ENCODE data around the gene GLYR1. TPM values are rescaled to one million over a fixed set of nuclear protein-coding genes. Genes with fewer than 3 reads are reported as not detected.

GLYR1 gene
- polyA plus RNA-seq, 1 donor (not counting 4 experiments of a cell fraction or from before 2014, with no cell fraction given), result 42.6 TPM

DNA sequence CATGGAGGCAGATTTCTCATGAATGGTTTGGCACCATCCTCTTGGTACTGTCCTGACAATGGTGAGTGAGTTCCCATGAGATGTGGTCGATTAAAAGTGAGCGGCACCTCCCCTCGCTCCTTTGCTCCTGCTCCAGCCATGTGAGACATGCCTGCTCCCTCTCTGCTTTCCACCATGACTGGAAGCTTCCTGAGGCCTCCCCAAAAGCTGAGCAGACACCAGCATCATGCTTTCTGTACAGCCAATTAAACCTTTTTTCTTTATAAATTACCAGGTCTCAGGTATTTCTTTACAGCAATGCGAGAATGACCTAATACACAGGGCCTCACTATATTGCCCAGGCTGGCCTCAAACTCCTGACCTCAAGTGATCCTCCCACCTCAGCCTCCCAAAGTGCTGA, 92.2 kb downstream of the GLYR1 start:
- no peak for DNase-seq (ENCODE audit: low read depth, low spot score)
- H3K9me3 ChIP-seq (ENCODE audit: control insufficient read depth, low read depth, low read length), result peaks cover 1% of the 10 kb centered on the region
- FAIRE-seq, result no peak
- H3K27ac ChIP-seq (ENCODE audit: control insufficient read depth, insufficient read depth, low read length), result no peak overlapping the region
- no peak overlapping the region for H3K9ac ChIP-seq (ENCODE audit: control insufficient read depth, extremely low read depth, insufficient read depth, low read length)
- dilution Hi-C loops (cut with MboI; ENCODE audit: extremely low pct_ligation_motif_present, low sequenced_read_pairs), result no loop called here
- no peaks in the 10 kb centered on the region for H3K4me1 ChIP-seq (ENCODE audit: control insufficient read depth, extremely low read depth, insufficient read depth, low read length)
- H3K36me3 ChIP-seq (ENCODE audit: control insufficient read depth in 2 of 2, extremely low read depth in 1 of 2, insufficient read depth in 2 of 2, low read length in 2 of 2), result peaks cover 26 to 39% of the 10 kb centered on the region in 2 experiments
- no peak overlapping the region for H2AFZ ChIP-seq (ENCODE audit: control insufficient read depth, low read length)
- H3K4me3 ChIP-seq (ENCODE audit: control insufficient read depth in 2 of 3, extremely low read depth in 1 of 3, insufficient read depth in 2 of 3, low read depth in 1 of 3, low read length in 3 of 3), result no peak overlapping the region
- no peaks in the 10 kb centered on the region for H3K9me1 ChIP-seq (ENCODE audit: control insufficient read depth, extremely low read depth, insufficient read depth, low read length)
- TF ChIP-seq, protein P1, sequence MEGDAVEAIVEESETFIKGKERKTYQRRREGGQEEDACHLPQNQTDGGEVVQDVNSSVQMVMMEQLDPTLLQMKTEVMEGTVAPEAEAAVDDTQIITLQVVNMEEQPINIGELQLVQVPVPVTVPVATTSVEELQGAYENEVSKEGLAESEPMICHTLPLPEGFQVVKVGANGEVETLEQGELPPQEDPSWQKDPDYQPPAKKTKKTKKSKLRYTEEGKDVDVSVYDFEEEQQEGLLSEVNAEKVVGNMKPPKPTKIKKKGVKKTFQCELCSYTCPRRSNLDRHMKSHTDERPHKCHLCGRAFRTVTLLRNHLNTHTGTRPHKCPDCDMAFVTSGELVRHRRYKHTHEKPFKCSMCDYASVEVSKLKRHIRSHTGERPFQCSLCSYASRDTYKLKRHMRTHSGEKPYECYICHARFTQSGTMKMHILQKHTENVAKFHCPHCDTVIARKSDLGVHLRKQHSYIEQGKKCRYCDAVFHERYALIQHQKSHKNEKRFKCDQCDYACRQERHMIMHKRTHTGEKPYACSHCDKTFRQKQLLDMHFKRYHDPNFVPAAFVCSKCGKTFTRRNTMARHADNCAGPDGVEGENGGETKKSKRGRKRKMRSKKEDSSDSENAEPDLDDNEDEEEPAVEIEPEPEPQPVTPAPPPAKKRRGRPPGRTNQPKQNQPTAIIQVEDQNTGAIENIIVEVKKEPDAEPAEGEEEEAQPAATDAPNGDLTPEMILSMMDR (optimal IDR thresholded peaks at IDR 0.05 in 1 of 3, IDR thresholded peaks at IDR 0.05 in 1 of 3, conservative IDR thresholded peaks at IDR 0.05 in 1 of 3; ENCODE audit: extremely low read depth in 1 of 3, insufficient read depth in 2 of 3, low read length in 3 of 3), result no peak
- TF ChIP-seq EZH2 (IDR thresholded peaks at IDR 0.05; ENCODE audit: low read length), result no peak
- no peaks in the 10 kb centered on the region for H3K79me2 ChIP-seq (ENCODE audit: control insufficient read depth, insufficient read depth, low read length)
- no peaks in the 10 kb centered on the region for H4K20me1 ChIP-seq (ENCODE audit: control insufficient read depth, extremely low read depth, insufficient read depth, low read length)
- H3K4me2 ChIP-seq (ENCODE audit: control insufficient read depth, extremely low read depth, insufficient read depth, low read depth, low read length), result no peak overlapping the region
- H3K27me3 ChIP-seq (ENCODE audit: control insufficient read depth, extremely low read depth, insufficient read depth, low read length), result no peaks in the 10 kb centered on the region

DNA sequence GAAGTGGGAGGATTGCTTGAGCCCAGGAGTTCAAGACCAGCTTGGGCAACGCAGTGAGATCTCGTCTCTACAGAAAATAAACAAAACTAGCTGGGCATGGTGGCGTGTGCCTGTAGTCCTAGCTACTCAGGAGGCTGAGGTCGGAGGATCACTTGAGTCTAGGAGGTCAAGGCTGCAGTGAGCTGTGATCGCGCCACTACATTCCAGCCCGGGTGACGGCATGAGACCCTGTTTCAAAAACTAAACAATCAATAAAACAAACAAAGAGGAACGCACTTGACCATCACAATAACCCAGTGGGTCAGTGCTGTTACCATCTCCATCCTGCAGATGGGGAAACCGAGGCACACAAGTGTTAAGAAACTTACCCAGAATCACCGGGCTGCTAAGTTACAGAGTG, 93.9 kb downstream of the GLYR1 start:
- no peaks in the 10 kb centered on the region for H3K27me3 ChIP-seq (ENCODE audit: control insufficient read depth, extremely low read depth, insufficient read depth, low read length)
- H3K4me2 ChIP-seq (ENCODE audit: control insufficient read depth, extremely low read depth, insufficient read depth, low read depth, low read length), result no peak overlapping the region
- DNase-seq (ENCODE audit: low read depth, low spot score) (no peak), FAIRE-seq (no peak)
- peaks cover 21 to 33% of the 10 kb centered on the region in 2 experiments for H3K36me3 ChIP-seq (ENCODE audit: control insufficient read depth in 2 of 2, extremely low read depth in 1 of 2, insufficient read depth in 2 of 2, low read length in 2 of 2)
- H3K9me1 ChIP-seq (ENCODE audit: control insufficient read depth, extremely low read depth, insufficient read depth, low read length), result no peaks in the 10 kb centered on the region
- H3K79me2 ChIP-seq (ENCODE audit: control insufficient read depth, insufficient read depth, low read length), result no peaks in the 10 kb centered on the region
- H3K4me3 ChIP-seq (ENCODE audit: control insufficient read depth in 2 of 3, extremely low read depth in 1 of 3, insufficient read depth in 2 of 3, low read depth in 1 of 3, low read length in 3 of 3), result no peak overlapping the region
- H4K20me1 ChIP-seq (ENCODE audit: control insufficient read depth, extremely low read depth, insufficient read depth, low read length), result no peaks in the 10 kb centered on the region
- H3K4me1 ChIP-seq (ENCODE audit: control insufficient read depth, extremely low read depth, insufficient read depth, low read length), result no peaks in the 10 kb centered on the region
- H3K27ac ChIP-seq (ENCODE audit: control insufficient read depth, insufficient read depth, low read length), result no peak overlapping the region
- TF ChIP-seq, protein P1 (optimal IDR thresholded peaks at IDR 0.05 in 1 of 3, IDR thresholded peaks at IDR 0.05 in 1 of 3, conservative IDR thresholded peaks at IDR 0.05 in 1 of 3; ENCODE audit: extremely low read depth in 1 of 3, insufficient read depth in 2 of 3, low read length in 3 of 3), result no peak
- TF ChIP-seq EZH2 (IDR thresholded peaks at IDR 0.05; ENCODE audit: low read length), result no peak
- H2AFZ ChIP-seq (ENCODE audit: control insufficient read depth, low read length), result no peak overlapping the region
- H3K9me3 ChIP-seq (ENCODE audit: control insufficient read depth, low read depth, low read length), result peaks cover 1% of the 10 kb centered on the region
- dilution Hi-C loops (cut with MboI; ENCODE audit: extremely low pct_ligation_motif_present, low sequenced_read_pairs), result no loop called here
- H3K9ac ChIP-seq (ENCODE audit: control insufficient read depth, extremely low read depth, insufficient read depth, low read length), result no peak overlapping the region

Small RNAs within 50 kb of the gene (small RNA-seq; reads per million reads assigned to genes)
- gene RF00017 (ENCODE audit: insufficient read length in 3 of 3, low read depth in 3 of 3, low replicate concordance in 1 of 3), result 0 reads per million in 3 experiments

Other genes starting within 250 kb of the GLYR1 start
- gene UBALD1, start 232.4 kb downstream of the GLYR1 start, polyA plus RNA-seq, result 3.6 to 7.7 TPM (median 4.0 TPM) in 3 replicates
- 1.9 to 6.7 TPM (median 2.6 TPM) in 3 replicates for gene MGRN1, start 222.5 kb downstream of the GLYR1 start, polyA plus RNA-seq
- gene NUDT16L1, start 153.7 kb downstream of the GLYR1 start, polyA plus RNA-seq, result 23.0 to 28.8 TPM (median 24.2 TPM) in 3 replicates
- 9.7 to 14.7 TPM (median 11.7 TPM) in 3 replicates for gene ANKS3, start 113.0 kb downstream of the GLYR1 start, polyA plus RNA-seq
- gene DNAAF8, start 112.8 kb downstream of the GLYR1 start, polyA plus RNA-seq, result 0.26 to 0.57 TPM (median 0.33 TPM) in 3 replicates
- 3.3 to 5.2 TPM (median 3.5 TPM) in 3 replicates for gene ZNF500, start 80.1 kb downstream of the GLYR1 start, polyA plus RNA-seq
- not detected in 3 replicates for gene SEPTIN12, start 58.9 kb downstream of the GLYR1 start, polyA plus RNA-seq
- gene SMIM22, start 51.9 kb downstream of the GLYR1 start, polyA plus RNA-seq, result 8.4 to 20.2 TPM (median 10.6 TPM) in 3 replicates
- 17.3 to 33.2 TPM (median 20.5 TPM) in 3 replicates for gene ROGDI, start 44.7 kb downstream of the GLYR1 start, polyA plus RNA-seq
- gene UBN1, start 193 bp upstream of the GLYR1 start, polyA plus RNA-seq, result 9.5 to 19.6 TPM (median 11.5 TPM) in 3 replicates
- 23.5 to 26.6 TPM (median 25.3 TPM) in 3 replicates for gene PPL, start 89.9 kb upstream of the GLYR1 start, polyA plus RNA-seq
- gene SEC14L5, start 111.0 kb upstream of the GLYR1 start, polyA plus RNA-seq, result 0.04 to 0.08 TPM in 2 of 3 replicates, not detected in the other
- 5.0 to 7.3 TPM (median 7.2 TPM) in 3 replicates for gene NAGPA, start 186.6 kb upstream of the GLYR1 start, polyA plus RNA-seq
- gene C16orf89, start 218.7 kb upstream of the GLYR1 start, polyA plus RNA-seq, result not detected in 3 replicates
- 25.8 to 30.1 TPM (median 26.6 TPM) in 3 replicates for gene ALG1, start 224.6 kb upstream of the GLYR1 start, polyA plus RNA-seq